ENCODE measurements around the gene CCNL2. TPM values are rescaled to one million over a fixed set of nuclear protein-coding genes. Genes with fewer than 3 reads are reported as not detected.
A peak's percentile ranks its signal among the peaks of the same experiment; 100 is the strongest.

The CCNL2 gene
- total RNA-seq, 1 experiment from 2014 or later: 142 TPM

DNA sequence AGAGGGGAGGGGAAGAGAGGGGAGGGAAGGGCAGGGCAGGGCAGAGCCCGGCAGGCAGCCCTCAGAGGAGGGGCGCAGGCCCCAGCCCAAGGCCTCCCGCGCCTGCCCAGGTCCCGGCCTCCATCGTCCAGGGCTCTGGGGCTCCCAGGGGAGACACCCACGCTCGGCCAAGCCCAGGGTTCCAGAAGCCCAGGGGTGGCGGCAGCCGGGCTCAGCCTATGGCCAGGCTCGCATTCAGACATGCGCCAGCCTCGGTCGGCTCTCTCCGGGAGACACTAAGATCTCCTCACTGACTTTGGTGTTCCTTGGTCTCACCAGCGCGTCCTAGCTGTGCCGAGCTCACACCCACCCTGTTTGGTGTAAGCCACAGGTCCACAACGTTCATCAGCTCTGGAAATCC is 29.0 kb upstream of the CCNL2 start:
- POLR2A ChIA-PET: interaction anchor here (0.9 kb wide), 1 partner anchor 29 kb away, joined by 3 read pairs; the partner anchor contains the start of gene CCNL2
- Mint-ChIP-seq H3K27me3 (ENCODE audit: low read depth) (no peaks in the 10 kb centered on the region), H3K4me1 (peaks cover 35% of the 10 kb centered on the region), H3K27ac (peak overlapping the region; percentile 13; the same call in 1 of the 2 replicates), H3K9me3 (no peaks in the 10 kb centered on the region), H3K4me3 (peak overlapping the region; percentile 54), H3K36me3 (no peaks in the 10 kb centered on the region)
- ATAC-seq (no peak), DNase-seq (ENCODE audit: low spot score) (no peak)
- TF ChIP-seq, protein P1, sequence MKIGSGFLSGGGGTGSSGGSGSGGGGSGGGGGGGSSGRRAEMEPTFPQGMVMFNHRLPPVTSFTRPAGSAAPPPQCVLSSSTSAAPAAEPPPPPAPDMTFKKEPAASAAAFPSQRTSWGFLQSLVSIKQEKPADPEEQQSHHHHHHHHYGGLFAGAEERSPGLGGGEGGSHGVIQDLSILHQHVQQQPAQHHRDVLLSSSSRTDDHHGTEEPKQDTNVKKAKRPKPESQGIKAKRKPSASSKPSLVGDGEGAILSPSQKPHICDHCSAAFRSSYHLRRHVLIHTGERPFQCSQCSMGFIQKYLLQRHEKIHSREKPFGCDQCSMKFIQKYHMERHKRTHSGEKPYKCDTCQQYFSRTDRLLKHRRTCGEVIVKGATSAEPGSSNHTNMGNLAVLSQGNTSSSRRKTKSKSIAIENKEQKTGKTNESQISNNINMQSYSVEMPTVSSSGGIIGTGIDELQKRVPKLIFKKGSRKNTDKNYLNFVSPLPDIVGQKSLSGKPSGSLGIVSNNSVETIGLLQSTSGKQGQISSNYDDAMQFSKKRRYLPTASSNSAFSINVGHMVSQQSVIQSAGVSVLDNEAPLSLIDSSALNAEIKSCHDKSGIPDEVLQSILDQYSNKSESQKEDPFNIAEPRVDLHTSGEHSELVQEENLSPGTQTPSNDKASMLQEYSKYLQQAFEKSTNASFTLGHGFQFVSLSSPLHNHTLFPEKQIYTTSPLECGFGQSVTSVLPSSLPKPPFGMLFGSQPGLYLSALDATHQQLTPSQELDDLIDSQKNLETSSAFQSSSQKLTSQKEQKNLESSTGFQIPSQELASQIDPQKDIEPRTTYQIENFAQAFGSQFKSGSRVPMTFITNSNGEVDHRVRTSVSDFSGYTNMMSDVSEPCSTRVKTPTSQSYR (CRISPR knock-in tag; IDR thresholded peaks at IDR 0.05): no peak
- no peak for TF ChIP-seq RELA (CRISPR knock-in tag; IDR thresholded peaks at IDR 0.05; ENCODE audit: borderline replicate concordance)
- TF ChIP-seq ZNF396 (CRISPR knock-in tag; IDR thresholded peaks at IDR 0.05; ENCODE audit: borderline replicate concordance): no peak
- TF ChIP-seq, protein P2, sequence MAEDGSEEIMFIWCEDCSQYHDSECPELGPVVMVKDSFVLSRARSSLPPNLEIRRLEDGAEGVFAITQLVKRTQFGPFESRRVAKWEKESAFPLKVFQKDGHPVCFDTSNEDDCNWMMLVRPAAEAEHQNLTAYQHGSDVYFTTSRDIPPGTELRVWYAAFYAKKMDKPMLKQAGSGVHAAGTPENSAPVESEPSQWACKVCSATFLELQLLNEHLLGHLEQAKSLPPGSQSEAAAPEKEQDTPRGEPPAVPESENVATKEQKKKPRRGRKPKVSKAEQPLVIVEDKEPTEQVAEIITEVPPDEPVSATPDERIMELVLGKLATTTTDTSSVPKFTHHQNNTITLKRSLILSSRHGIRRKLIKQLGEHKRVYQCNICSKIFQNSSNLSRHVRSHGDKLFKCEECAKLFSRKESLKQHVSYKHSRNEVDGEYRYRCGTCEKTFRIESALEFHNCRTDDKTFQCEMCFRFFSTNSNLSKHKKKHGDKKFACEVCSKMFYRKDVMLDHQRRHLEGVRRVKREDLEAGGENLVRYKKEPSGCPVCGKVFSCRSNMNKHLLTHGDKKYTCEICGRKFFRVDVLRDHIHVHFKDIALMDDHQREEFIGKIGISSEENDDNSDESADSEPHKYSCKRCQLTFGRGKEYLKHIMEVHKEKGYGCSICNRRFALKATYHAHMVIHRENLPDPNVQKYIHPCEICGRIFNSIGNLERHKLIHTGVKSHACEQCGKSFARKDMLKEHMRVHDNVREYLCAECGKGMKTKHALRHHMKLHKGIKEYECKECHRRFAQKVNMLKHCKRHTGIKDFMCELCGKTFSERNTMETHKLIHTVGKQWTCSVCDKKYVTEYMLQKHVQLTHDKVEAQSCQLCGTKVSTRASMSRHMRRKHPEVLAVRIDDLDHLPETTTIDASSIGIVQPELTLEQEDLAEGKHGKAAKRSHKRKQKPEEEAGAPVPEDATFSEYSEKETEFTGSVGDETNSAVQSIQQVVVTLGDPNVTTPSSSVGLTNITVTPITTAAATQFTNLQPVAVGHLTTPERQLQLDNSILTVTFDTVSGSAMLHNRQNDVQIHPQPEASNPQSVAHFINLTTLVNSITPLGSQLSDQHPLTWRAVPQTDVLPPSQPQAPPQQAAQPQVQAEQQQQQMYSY (CRISPR knock-in tag; IDR thresholded peaks at IDR 0.05): no peak
- no peak for TF ChIP-seq ELF4 (CRISPR knock-in tag; IDR thresholded peaks at IDR 0.05; ENCODE audit: low read depth)
- no peak for TF ChIP-seq NR2C2 (CRISPR knock-in tag; IDR thresholded peaks at IDR 0.05)
- TF ChIP-seq ZNF416 (CRISPR knock-in tag; IDR thresholded peaks at IDR 0.05): no peak
- no peak for TF ChIP-seq NFE2L1 (CRISPR knock-in tag; IDR thresholded peaks at IDR 0.05)
- CTCF ChIA-PET: interaction anchor here (1.2 to 1.4 kb wide), 2 partner anchors 13 to 26 kb away, joined by 3 to 4 read pairs; no protein-coding TSS in a partner anchor

DNA sequence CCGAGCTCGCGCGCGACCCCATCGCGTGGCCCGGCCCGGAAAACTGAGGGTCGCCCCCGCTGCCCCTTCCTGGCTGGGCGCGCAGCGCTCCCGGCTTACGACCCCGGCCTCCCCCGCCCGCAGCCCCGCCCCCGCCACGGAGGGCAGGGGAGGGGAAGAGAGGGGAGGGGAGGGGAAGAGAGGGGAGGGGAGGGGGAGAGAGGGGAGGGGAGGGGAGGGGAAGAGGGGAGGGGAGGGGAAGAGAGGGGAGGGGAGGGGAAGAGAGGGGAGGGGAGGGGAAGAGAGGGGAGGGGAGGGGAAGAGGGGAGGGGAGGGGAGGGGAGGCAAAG is 28.6 kb upstream of the CCNL2 start:
- H3K27me3 Mint-ChIP-seq (ENCODE audit: low read depth): no peaks in the 10 kb centered on the region
- no peak for ATAC-seq
- POLR2A ChIA-PET: no interaction called here
- peaks cover 36% of the 10 kb centered on the region for H3K4me1 Mint-ChIP-seq
- H3K36me3 Mint-ChIP-seq: no peaks in the 10 kb centered on the region
- H3K27ac Mint-ChIP-seq: no peak overlapping the region
- no peak for DNase-seq (ENCODE audit: low spot score)
- H3K9me3 Mint-ChIP-seq: no peaks in the 10 kb centered on the region
- no peak overlapping the region for H3K4me3 Mint-ChIP-seq
- CTCF ChIA-PET: interaction anchor here (1.4 kb wide), 1 partner anchor 14 kb away, joined by 4 read pairs; no protein-coding TSS in a partner anchor
- TF ChIP-seq TP53 (CRISPR knock-in tag; IDR thresholded peaks at IDR 0.05) (no peak), CREM (CRISPR knock-in tag; IDR thresholded peaks at IDR 0.05) (no peak), IRF2 (CRISPR knock-in tag; IDR thresholded peaks at IDR 0.05; ENCODE audit: borderline replicate concordance, low read depth) (no peak), PRRX2 (CRISPR knock-in tag; IDR thresholded peaks at IDR 0.05) (no peak), NFE2L1 (CRISPR knock-in tag; IDR thresholded peaks at IDR 0.05) (no peak), RORB (CRISPR knock-in tag; IDR thresholded peaks at IDR 0.05) (no peak), GTF2I (CRISPR knock-in tag; conservative IDR thresholded peaks at IDR 0.05) (no peak)
- TF ChIP-seq, protein P3, sequence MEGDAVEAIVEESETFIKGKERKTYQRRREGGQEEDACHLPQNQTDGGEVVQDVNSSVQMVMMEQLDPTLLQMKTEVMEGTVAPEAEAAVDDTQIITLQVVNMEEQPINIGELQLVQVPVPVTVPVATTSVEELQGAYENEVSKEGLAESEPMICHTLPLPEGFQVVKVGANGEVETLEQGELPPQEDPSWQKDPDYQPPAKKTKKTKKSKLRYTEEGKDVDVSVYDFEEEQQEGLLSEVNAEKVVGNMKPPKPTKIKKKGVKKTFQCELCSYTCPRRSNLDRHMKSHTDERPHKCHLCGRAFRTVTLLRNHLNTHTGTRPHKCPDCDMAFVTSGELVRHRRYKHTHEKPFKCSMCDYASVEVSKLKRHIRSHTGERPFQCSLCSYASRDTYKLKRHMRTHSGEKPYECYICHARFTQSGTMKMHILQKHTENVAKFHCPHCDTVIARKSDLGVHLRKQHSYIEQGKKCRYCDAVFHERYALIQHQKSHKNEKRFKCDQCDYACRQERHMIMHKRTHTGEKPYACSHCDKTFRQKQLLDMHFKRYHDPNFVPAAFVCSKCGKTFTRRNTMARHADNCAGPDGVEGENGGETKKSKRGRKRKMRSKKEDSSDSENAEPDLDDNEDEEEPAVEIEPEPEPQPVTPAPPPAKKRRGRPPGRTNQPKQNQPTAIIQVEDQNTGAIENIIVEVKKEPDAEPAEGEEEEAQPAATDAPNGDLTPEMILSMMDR (IDR thresholded peaks at IDR 0.05): no peak
- TF ChIP-seq, protein P4, sequence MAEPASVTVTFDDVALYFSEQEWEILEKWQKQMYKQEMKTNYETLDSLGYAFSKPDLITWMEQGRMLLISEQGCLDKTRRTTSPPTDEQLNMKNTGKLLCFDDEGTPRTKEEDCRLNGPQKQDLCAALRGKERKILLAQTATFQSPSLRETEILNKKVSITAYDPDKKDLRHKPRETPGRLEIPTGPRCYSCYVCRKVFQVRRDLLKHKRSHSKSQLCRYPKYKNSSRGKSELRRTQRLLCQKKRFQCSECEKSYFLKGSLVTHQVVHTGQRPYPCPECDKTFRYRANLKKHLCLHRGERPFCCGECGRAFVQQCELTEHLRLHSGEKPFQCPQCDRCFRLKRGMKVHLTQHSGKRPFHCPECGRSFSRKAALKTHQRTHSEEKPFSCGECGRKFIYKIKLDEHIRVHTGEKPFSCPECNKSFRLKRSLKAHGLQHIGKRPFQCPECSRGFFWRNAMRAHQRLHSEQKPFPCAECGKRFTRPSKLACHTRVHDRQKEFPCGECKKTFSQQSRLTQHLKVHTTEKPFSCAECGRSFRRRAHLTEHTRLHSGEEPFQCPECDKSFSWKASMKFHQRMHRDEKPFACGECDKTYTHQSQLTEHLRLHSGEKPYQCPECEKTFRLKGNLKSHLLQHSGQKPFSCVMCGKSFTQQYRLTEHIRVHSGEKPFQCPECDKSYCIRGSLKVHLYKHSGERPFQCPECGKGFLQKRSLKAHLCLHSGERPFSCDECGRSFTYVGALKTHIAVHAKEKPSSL (CRISPR knock-in tag; conservative IDR thresholded peaks at IDR 0.05): no peak
- TF ChIP-seq, protein P5, sequence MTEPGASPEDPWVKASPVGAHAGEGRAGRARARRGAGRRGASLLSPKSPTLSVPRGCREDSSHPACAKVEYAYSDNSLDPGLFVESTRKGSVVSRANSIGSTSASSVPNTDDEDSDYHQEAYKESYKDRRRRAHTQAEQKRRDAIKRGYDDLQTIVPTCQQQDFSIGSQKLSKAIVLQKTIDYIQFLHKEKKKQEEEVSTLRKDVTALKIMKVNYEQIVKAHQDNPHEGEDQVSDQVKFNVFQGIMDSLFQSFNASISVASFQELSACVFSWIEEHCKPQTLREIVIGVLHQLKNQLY (CRISPR knock-in tag; IDR thresholded peaks at IDR 0.05): no peak
- TF ChIP-seq, protein P6, sequence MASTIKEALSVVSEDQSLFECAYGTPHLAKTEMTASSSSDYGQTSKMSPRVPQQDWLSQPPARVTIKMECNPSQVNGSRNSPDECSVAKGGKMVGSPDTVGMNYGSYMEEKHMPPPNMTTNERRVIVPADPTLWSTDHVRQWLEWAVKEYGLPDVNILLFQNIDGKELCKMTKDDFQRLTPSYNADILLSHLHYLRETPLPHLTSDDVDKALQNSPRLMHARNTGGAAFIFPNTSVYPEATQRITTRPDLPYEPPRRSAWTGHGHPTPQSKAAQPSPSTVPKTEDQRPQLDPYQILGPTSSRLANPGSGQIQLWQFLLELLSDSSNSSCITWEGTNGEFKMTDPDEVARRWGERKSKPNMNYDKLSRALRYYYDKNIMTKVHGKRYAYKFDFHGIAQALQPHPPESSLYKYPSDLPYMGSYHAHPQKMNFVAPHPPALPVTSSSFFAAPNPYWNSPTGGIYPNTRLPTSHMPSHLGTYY (CRISPR knock-in tag; IDR thresholded peaks at IDR 0.05): no peak
- TF ChIP-seq, protein P7, sequence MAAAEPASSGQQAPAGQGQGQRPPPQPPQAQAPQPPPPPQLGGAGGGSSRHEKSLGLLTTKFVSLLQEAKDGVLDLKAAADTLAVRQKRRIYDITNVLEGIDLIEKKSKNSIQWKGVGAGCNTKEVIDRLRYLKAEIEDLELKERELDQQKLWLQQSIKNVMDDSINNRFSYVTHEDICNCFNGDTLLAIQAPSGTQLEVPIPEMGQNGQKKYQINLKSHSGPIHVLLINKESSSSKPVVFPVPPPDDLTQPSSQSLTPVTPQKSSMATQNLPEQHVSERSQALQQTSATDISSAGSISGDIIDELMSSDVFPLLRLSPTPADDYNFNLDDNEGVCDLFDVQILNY (CRISPR knock-in tag; IDR thresholded peaks at IDR 0.05): no peak
- TF ChIP-seq, protein P1 (CRISPR knock-in tag; IDR thresholded peaks at IDR 0.05): no peak

Measured in WTC11 (cell line).